ENCODE measurements around the gene PTPN13. TPM values are rescaled to one million over a fixed set of nuclear protein-coding genes. Genes with fewer than 3 reads are reported as not detected.

PTPN13 gene
- total RNA-seq, 4 donors from 2014 or later = 97.3 to 146 (median 125) TPM

DNA sequence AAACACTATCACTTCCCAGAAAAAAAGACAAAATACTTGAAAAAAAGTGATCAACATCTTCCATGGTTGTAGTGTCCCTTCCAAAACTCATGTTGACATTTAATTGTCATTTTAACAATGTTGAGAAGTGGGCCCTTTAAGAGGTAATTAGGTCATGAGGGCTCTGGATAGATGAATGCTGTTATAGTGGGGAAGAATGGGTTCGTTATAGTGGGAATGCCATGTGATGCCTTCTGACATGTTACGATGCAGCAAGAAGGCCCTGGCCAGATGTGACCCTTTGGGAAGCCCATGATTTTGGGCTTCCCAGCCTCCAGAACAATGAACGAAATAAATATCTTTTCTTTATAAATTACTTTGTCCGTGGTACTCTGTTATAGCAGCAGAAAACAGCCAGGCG lies 259.1 kb downstream of the PTPN13 start:
- no peak for DNase-seq (ENCODE audit: low spot score in 2 of 2)
- no peak overlapping the region for H3K4me3 ChIP-seq
- 95% methylated on average over 5 of the region's 5 CpGs for WGBS
- H3K9me3 ChIP-seq = no peaks in the 10 kb centered on the region
- H3K36me3 ChIP-seq = no peaks in the 10 kb centered on the region
- peaks cover 28% of the 10 kb centered on the region for H3K4me1 ChIP-seq
- H3K27me3 ChIP-seq = no peaks in the 10 kb centered on the region
- TF ChIP-seq POLR2AphosphoS5 (IDR thresholded peaks at IDR 0.05) (no peak), EP300 (IDR thresholded peaks at IDR 0.05) (no peak), POLR2A (IDR thresholded peaks at IDR 0.05) (no peak), CTCF (IDR thresholded peaks at IDR 0.05) (no peak)
- no peak overlapping the region for H3K27ac ChIP-seq

DNA sequence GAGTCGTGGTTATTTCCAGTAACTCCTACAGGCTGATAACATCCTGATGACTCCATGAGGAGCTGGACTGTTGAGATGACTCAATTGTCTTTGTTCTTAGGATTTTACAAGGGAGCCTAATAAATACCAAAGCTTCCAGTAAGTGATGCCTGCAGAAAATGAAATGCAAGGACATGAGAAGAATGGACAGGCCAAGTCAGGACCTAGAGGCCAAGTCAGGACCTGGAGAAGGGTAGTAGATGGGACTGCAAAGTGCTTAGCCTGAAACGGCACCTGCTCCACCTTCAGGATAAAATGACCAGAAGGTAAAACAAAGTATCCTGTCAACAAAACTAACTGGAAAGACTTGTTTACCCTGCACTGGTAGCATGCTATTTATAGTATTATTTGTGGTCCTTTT lies 261.5 kb downstream of the PTPN13 start:
- Histone ChIP-seq H3K4me3 (no peak overlapping the region), H3K9me3 (no peaks in the 10 kb centered on the region), H3K27me3 (no peaks in the 10 kb centered on the region), H3K4me1 (peaks cover 9% of the 10 kb centered on the region), H3K36me3 (no peaks in the 10 kb centered on the region), H3K27ac (peak overlapping the region; percentile 2)
- WGBS = 49% methylated on average over 2 of the region's 2 CpGs
- TF ChIP-seq CTCF (IDR thresholded peaks at IDR 0.05) (no peak), POLR2AphosphoS5 (IDR thresholded peaks at IDR 0.05) (peak in 1 of 3 donors; percentile 6), POLR2A (IDR thresholded peaks at IDR 0.05) (no peak)
- no peak for DNase-seq (ENCODE audit: low spot score in 2 of 2)

GRCh38 chr4:86856896-86857295 lies 262.8 kb downstream of the PTPN13 start:
- TF ChIP-seq POLR2A (IDR thresholded peaks at IDR 0.05) (no peak), POLR2AphosphoS5 (IDR thresholded peaks at IDR 0.05) (no peak), EP300 (IDR thresholded peaks at IDR 0.05) (no peak), CTCF (IDR thresholded peaks at IDR 0.05) (no peak)
- H3K27ac ChIP-seq = no peak overlapping the region
- WGBS = 38% methylated on average over 1 of the region's 1 CpG

GRCh38 chr4:86857341-86858052 lies 263.4 kb downstream of the PTPN13 start:
- WGBS = 86% methylated on average over 8 of the region's 8 CpGs
- Histone ChIP-seq H3K27ac (no peak overlapping the region), H3K4me3 (no peak overlapping the region), H3K4me1 (peaks cover 9% of the 10 kb centered on the region), H3K36me3 (no peaks in the 10 kb centered on the region), H3K9me3 (no peaks in the 10 kb centered on the region), H3K27me3 (no peaks in the 10 kb centered on the region)
- DNase-seq (ENCODE audit: low spot score in 2 of 2) = no peak
- TF ChIP-seq POLR2A (IDR thresholded peaks at IDR 0.05) (no peak), EP300 (IDR thresholded peaks at IDR 0.05) (no peak), POLR2AphosphoS5 (IDR thresholded peaks at IDR 0.05) (no peak), CTCF (IDR thresholded peaks at IDR 0.05) (no peak)

More at GRCh38 chr4:86856896-86857295, 262.8 kb downstream of the PTPN13 start:
- no peak for DNase-seq (ENCODE audit: low spot score in 2 of 2)
- Histone ChIP-seq H3K4me3 (no peak overlapping the region), H3K27me3 (no peaks in the 10 kb centered on the region), H3K36me3 (no peaks in the 10 kb centered on the region), H3K4me1 (peaks cover 9% of the 10 kb centered on the region), H3K9me3 (no peaks in the 10 kb centered on the region)

Other genes starting within 250 kb of the PTPN13 start
- 10 to 100 TPM in 1 of 4 donors, 1 to 10 TPM in 3; 2.0 to 16.8 (median 4.1) TPM for gene MAPK10, start 234.3 kb upstream of the PTPN13 start, total RNA-seq